Activated T-helper 1 cell treated with anti-CD3 and anti-CD28 coated beads, Interleukin-12 subunit alpha, Interleukin-12 subunit beta, Interleukin-2, Interleukin-4 antibody, amounts not matched to agents 30 ng/mL and 10 ng/mL and 1 ng/mL, durations not matched to agents 14 hours and 24 hours and 36 hours (primary cell): ENCODE measurements around the gene TRMT2A. TPM values are rescaled to one million over a fixed set of nuclear protein-coding genes. Genes with fewer than 3 reads are reported as not detected.
"Not testable (repeated sequence)": the region's sequence is repeated elsewhere in the genome, so short reads cannot be mapped to it uniquely, and the experiment has no call there.

Source experiments
- DNase-seq: peaks from one replicate; pipeline ENCODE4 v3.0.0; 2021; ENCODE audit warnings: low spot score
- H3K27ac Mint-ChIP-seq: one replicate; pipeline ENCODE4 v1.8.0; 2021; ENCODE audit warnings: mild to moderate bottlenecking, mixed read lengths
- H3K27me3 Mint-ChIP-seq: one replicate; pipeline ENCODE4 v1.8.0; 2022; ENCODE audit warnings: mild to moderate bottlenecking, moderate library complexity, mixed read lengths; ENCODE audit not compliant: insufficient read depth
- H3K36me3 Mint-ChIP-seq: one replicate; pipeline ENCODE4 v1.8.0; 2021; ENCODE audit warnings: low read depth, mixed read lengths
- H3K4me1 Mint-ChIP-seq: one replicate; pipeline ENCODE4 v1.8.0; 2021; ENCODE audit warnings: low read depth, mixed read lengths
- H3K4me3 Mint-ChIP-seq: one replicate; pipeline ENCODE4 v1.8.0; 2021; ENCODE audit warnings: mild to moderate bottlenecking, moderate library complexity, mixed read lengths
- H3K9me3 Mint-ChIP-seq: one replicate; pipeline ENCODE4 v1.8.0; 2021; ENCODE audit warnings: mixed read lengths
- intact Hi-C: fragments of 100-400 bp; cut with micrococcal nuclease; formaldehyde crosslinking; loops from one replicate; pipeline ENCODE4 v1.15.1; 2024
- total RNA-seq: library from RNA; stranded (reverse); gene quantifications from 2 replicates; pipeline ENCODE4 v1.2.3, GENCODE V29; 2022

Gene TRMT2A
- total RNA-seq, 1 donor from 2014 or later = 142 TPM

- Mint-ChIP-seq H3K36me3 (peaks cover 30% of the 10 kb centered on the region), H3K27me3 (no peaks in the 10 kb centered on the region), H3K4me1 (peaks cover 46% of the 10 kb centered on the region), H3K4me3 (no peak overlapping the region), H3K9me3 (no peaks in the 10 kb centered on the region), H3K27ac (no peak overlapping the region)
- DNase-seq = no peak
- intact Hi-C loops = no loop called here
Observed at GRCh38 chr22:20084547-20085413, 32.2 kb downstream of the TRMT2A start.

DNA sequence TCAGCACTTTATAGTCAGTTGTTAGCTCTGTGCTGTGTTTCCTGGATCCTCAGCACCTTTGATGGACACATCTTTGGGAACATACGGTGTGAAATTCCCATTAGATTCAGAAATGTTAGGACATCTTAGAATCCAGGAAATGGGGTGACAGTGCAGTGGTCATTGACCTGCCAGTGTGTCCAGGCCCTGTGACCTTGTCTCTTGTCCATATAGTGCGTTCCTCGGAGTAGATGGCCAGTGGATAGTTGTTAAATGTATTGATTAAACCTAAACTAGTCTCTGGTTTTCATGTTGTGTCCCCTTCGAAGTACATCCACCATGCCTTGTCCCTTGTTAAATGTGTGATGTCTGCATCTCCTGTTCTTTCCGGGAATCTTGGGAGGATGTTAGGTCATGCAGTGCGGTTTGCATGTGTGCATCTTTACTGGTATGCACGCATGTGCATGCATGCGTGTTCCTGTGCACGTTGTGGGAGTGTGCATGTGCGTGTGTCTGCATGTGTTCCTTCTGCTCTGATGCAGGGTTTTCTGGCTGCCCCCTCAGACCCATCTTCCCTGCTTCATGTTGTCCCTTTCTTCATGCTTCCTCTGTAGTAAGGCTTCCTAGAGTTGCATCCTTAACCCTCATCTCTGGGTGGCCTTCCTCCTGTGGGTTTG, 33.0 kb downstream of the TRMT2A start:
- Mint-ChIP-seq H3K27me3 (no peaks in the 10 kb centered on the region), H3K27ac (peak overlapping the region; percentile 55), H3K9me3 (no peaks in the 10 kb centered on the region), H3K4me1 (peaks cover 44% of the 10 kb centered on the region), H3K4me3 (peak overlapping the region; percentile 53), H3K36me3 (peaks cover 25% of the 10 kb centered on the region)
- DNase-seq = no peak
- intact Hi-C loops = no loop called here

DNA sequence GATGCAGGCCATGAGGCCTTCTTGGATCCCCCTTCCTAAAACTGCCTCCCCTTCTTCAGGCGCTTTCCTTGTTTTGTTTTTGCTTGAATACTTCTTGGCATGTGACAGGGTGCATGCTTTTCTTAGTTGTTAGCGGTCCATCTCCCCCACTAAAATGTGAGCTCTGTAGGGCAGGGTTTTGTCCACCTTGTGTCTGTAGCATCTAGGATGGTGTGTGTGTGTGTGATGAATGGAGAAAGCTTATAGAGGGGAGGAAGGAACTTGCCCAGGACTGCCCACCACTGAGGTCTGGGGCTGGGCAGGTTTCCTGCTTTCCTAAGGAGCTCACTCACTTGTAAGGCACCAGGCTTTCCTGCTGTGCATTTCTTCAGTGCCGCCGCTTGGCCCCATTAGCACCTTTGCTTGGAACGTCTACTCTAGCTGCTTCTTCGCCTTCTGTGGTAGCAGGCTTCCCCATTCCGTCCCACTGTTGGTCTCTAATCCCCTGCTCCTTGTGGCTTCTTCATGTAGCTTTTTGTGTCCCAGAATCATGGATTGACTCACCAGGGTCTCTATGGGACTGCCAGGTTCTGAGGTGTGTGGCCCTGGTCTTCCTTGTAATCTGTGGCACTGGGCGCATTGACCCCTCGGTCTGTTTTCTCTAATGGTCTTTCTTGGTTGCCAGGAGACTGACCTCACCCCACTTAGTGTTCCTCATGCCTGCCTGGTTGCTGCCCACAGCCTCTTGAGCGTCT, 33.7 kb downstream of the TRMT2A start:
- Mint-ChIP-seq H3K36me3 (peaks cover 25% of the 10 kb centered on the region), H3K4me3 (peak overlapping the region; percentile 53), H3K4me1 (peaks cover 40% of the 10 kb centered on the region), H3K27ac (peak overlapping the region; percentile 55), H3K27me3 (no peaks in the 10 kb centered on the region), H3K9me3 (no peaks in the 10 kb centered on the region)
- intact Hi-C loops = no loop called here
- no peak for DNase-seq

GRCh38 chr22:20080776-20081654, 36.0 kb downstream of the TRMT2A start:
- no peaks in the 10 kb centered on the region for H3K27me3 Mint-ChIP-seq
- no peak for DNase-seq
- peaks cover 40% of the 10 kb centered on the region for H3K4me1 Mint-ChIP-seq

DNA sequence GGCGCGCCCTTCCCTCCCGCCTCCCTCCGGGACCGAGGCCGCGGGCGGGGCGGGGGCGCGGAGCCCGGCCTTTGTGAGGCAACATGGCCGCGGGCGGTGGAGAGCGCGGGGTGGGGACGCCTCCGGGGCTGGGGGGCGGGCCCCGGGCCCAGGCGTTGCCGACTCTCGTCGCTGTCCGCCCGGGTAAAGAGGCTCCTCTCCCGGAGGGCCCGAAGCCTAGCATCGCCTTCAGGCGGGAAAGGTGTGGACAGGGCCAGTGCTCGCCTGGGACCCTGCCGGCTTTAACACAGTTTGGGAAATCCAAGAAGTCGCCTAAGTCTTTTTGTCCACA, 36.6 kb downstream of the TRMT2A start:
- H3K36me3 Mint-ChIP-seq = peaks cover 6% of the 10 kb centered on the region
- H3K27ac Mint-ChIP-seq = peak overlapping the region; percentile 82
- intact Hi-C loops = loop anchor here (1.0 kb wide), 5 partner anchors 20 to 225 kb away; partner anchors contain the start of genes ARVCF and TRMT2A
- H3K27me3 Mint-ChIP-seq = no peaks in the 10 kb centered on the region
- no peaks in the 10 kb centered on the region for H3K9me3 Mint-ChIP-seq
- peak; percentile 71 for DNase-seq
- H3K4me3 Mint-ChIP-seq = peak overlapping the region; percentile 83
- peaks cover 40% of the 10 kb centered on the region for H3K4me1 Mint-ChIP-seq

More at GRCh38 chr22:20080776-20081654, 36.0 kb downstream of the TRMT2A start:
- Mint-ChIP-seq H3K9me3 (no peaks in the 10 kb centered on the region), H3K4me3 (peak overlapping the region; percentile 83), H3K27ac (peak overlapping the region; percentile 82), H3K36me3 (peaks cover 7% of the 10 kb centered on the region)
- intact Hi-C loops = loop anchor here (1.0 kb wide), 5 partner anchors 19 to 226 kb away; partner anchors contain the start of genes ARVCF and TRMT2A

GRCh38 chr22:20079745-20080444, 37.1 kb downstream of the TRMT2A start, which contains the start of gene DGCR8:
DGCR8 (plus strand) TSS chr22:20080241; CDS start chr22:20085964, 5,723 bp downstream.
- peak within 1 kb of the TSS; percentile 86 for H3K4me3 Mint-ChIP-seq
- no peaks in the 10 kb centered on the region for H3K9me3 Mint-ChIP-seq
- no peaks in the 10 kb centered on the region for H3K27me3 Mint-ChIP-seq
- H3K27ac Mint-ChIP-seq = peak within 1 kb of the TSS; percentile 82
- DNase-seq = peak; percentile 74
- intact Hi-C loops = loop anchor here (1.0 kb wide), 6 partner anchors 20 to 225 kb away; partner anchors contain the start of genes ARVCF, TANGO2 and TRMT2A
- H3K4me1 Mint-ChIP-seq = peaks cover 40% of the 10 kb centered on the region
- H3K36me3 Mint-ChIP-seq = peaks cover 5% of the 10 kb centered on the region

DNA sequence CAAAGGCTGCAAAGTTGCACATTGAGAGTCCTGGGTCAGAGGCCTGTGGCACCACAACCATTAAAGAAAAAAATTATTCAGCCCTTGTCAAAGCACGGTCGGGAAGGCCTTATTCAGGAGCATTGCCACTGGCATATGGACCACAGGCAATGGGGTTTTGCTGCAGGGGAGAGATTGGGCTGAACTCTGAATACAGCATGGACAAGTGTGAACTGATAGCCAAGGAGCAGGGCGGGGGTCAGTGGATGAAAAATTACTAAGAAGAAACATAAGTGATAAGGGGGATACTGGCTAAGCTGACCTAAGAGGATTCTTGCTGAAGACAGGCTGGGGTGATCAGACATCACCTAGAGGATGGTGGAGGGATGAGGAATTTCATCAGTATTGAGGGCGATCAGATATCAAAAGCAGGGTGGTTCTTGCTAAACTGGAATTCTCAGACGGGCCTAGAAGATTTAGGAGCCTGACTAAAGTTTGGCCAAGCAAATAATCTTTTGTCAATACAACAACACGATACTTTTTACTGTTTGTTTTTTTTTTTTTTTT, 40.3 kb downstream of the TRMT2A start:
- Mint-ChIP-seq H3K9me3 (no peaks in the 10 kb centered on the region), H3K27me3 (no peaks in the 10 kb centered on the region), H3K27ac (no peak overlapping the region), H3K4me3 (no peak overlapping the region), H3K4me1 (peaks cover 12% of the 10 kb centered on the region), H3K36me3 (peaks cover 3% of the 10 kb centered on the region)
- DNase-seq = no peak
- intact Hi-C loops = no loop called here

GRCh38 chr22:20071524-20071972, 45.5 kb downstream of the TRMT2A start:
- no peaks in the 10 kb centered on the region for H3K4me1 Mint-ChIP-seq
- H3K9me3 Mint-ChIP-seq = no peaks in the 10 kb centered on the region
- H3K27ac Mint-ChIP-seq = no peak overlapping the region
- intact Hi-C loops = no loop called here
- DNase-seq = no peak
- H3K36me3 Mint-ChIP-seq = no peaks in the 10 kb centered on the region
- no peak overlapping the region for H3K4me3 Mint-ChIP-seq
- H3K27me3 Mint-ChIP-seq = no peaks in the 10 kb centered on the region

GRCh38 chr22:20069331-20070042, 47.5 kb downstream of the TRMT2A start:
- no peaks in the 10 kb centered on the region for H3K9me3 Mint-ChIP-seq
- H3K27me3 Mint-ChIP-seq = no peaks in the 10 kb centered on the region
- no peak for DNase-seq
- no peak overlapping the region for H3K27ac Mint-ChIP-seq
- H3K4me3 Mint-ChIP-seq = no peak overlapping the region
- no peaks in the 10 kb centered on the region for H3K4me1 Mint-ChIP-seq
- intact Hi-C loops = no loop called here
- H3K36me3 Mint-ChIP-seq = no peaks in the 10 kb centered on the region

GRCh38 chr22:20068640-20069039, 48.4 kb downstream of the TRMT2A start:
- Mint-ChIP-seq H3K9me3 (no peaks in the 10 kb centered on the region), H3K36me3 (no peaks in the 10 kb centered on the region), H3K27me3 (no peaks in the 10 kb centered on the region), H3K27ac (no peak overlapping the region), H3K4me1 (no peaks in the 10 kb centered on the region), H3K4me3 (no peak overlapping the region)
- no peak for DNase-seq
- intact Hi-C loops = no loop called here

DNA sequence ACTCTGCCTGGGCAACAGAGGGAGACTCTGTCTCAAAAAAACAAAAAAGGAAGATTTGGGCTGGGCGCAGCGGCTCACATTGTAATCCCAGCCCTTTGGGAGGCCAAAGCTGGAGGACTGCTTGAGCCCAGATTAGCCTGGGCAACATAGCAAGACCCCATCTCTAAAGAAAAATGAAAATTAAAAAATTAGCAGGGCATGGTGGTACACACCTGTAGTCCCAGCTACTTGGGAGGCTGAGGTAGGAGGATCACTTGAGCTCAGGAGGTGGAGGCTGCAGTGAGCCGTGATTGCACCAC, 49.7 kb downstream of the TRMT2A start:
- H3K4me3 Mint-ChIP-seq, intact Hi-C loops, DNase-seq, H3K27ac Mint-ChIP-seq, H3K27me3 Mint-ChIP-seq, H3K9me3 Mint-ChIP-seq, H3K36me3 Mint-ChIP-seq, H3K4me1 Mint-ChIP-seq: not testable (repeated sequence)
